Activated T-helper 1 cell treated with Interleukin-2 at 50 U/mL for 16 hours (primary cell): Measurements from ENCODE around the gene ZDHHC16.
"Not testable (repeated sequence)": the region's sequence is repeated elsewhere in the genome, so short reads cannot be mapped to it uniquely, and the experiment has no call there.

Experiments
- DNase-seq: peaks from one replicate; pipeline ENCODE4 v3.0.0-alpha.2; 2020; ENCODE audit warnings: low read depth

The ZDHHC16 gene

GRCh38 chr10:97434557-97434956 lies 11.4 kb upstream of the ZDHHC16 start:
- no peak for DNase-seq

- no peak for DNase-seq
Observed at GRCh38 chr10:97435211-97435610, 10.8 kb upstream of the ZDHHC16 start.

- no peak for DNase-seq
Observed at GRCh38 chr10:97442277-97442676, 3.7 kb upstream of the ZDHHC16 start.

GRCh38 chr10:97444212-97444611 lies 1.8 kb upstream of the ZDHHC16 start:
- no peak for DNase-seq

- DNase-seq = no peak
Observed at GRCh38 chr10:97445357-97445721, 636 bp upstream of the ZDHHC16 start.

- no peak for DNase-seq
Observed at GRCh38 chr10:97450828-97451227, 4.9 kb downstream of the ZDHHC16 start.

GRCh38 chr10:97451605-97452004 lies 5.6 kb downstream of the ZDHHC16 start:
- no peak for DNase-seq

GRCh38 chr10:97452352-97452751 lies 6.4 kb downstream of the ZDHHC16 start:
- DNase-seq = no peak

GRCh38 chr10:97454330-97455036 lies 8.5 kb downstream of the ZDHHC16 start:
- no peak for DNase-seq

- DNase-seq = no peak
Observed at GRCh38 chr10:97456034-97456685, 10.2 kb downstream of the ZDHHC16 start.

GRCh38 chr10:97456686-97457065 lies 10.7 kb downstream of the ZDHHC16 start:
- no peak for DNase-seq

- DNase-seq = no peak
Observed at GRCh38 chr10:97459111-97459510, 13.1 kb downstream of the ZDHHC16 start.

GRCh38 chr10:97459933-97460332 lies 14.0 kb downstream of the ZDHHC16 start:
- no peak for DNase-seq

GRCh38 chr10:97462309-97462708 lies 16.3 kb downstream of the ZDHHC16 start:
- DNase-seq = no peak

GRCh38 chr10:97463363-97464132 lies 17.6 kb downstream of the ZDHHC16 start:
- DNase-seq = no peak

GRCh38 chr10:97464226-97464625 lies 18.3 kb downstream of the ZDHHC16 start:
- DNase-seq = no peak

GRCh38 chr10:97465982-97466381 lies 20.0 kb downstream of the ZDHHC16 start:
- no peak for DNase-seq

GRCh38 chr10:97466755-97467154 lies 20.8 kb downstream of the ZDHHC16 start:
- DNase-seq = no peak

- DNase-seq = no peak
Observed at GRCh38 chr10:97468162-97468561, 22.2 kb downstream of the ZDHHC16 start.

GRCh38 chr10:97468781-97469180 lies 22.8 kb downstream of the ZDHHC16 start:
- not testable (repeated sequence) for DNase-seq

- DNase-seq = no peak
Observed at GRCh38 chr10:97474918-97475317, 28.9 kb downstream of the ZDHHC16 start.

GRCh38 chr10:97475936-97476594 lies 30.1 kb downstream of the ZDHHC16 start:
- DNase-seq = no peak

- DNase-seq = not testable (repeated sequence)
Observed at GRCh38 chr10:97479410-97479809, 33.4 kb downstream of the ZDHHC16 start.
